Ascending aorta (tissue), 2 donors: ENCODE data around the gene VPS18. TPM values are rescaled to one million over a fixed set of nuclear protein-coding genes. Genes with fewer than 3 reads are reported as not detected.
A peak's percentile ranks its signal among the peaks of the same experiment; 100 is the strongest.

ENCODE experiments used
- DNase-seq, 2 donors: peaks; one replicate each; pipeline ENCODE4 v3.0.0-alpha.2; 2019; ENCODE audit warnings: low spot score in 2 of 2
- H3K27ac ChIP-seq, 2 donors: fragments of 200-600 bp; sonication (generic); one replicate each; pipeline ENCODE4 v1.5.1; 2016 to 2017; ENCODE audit warnings: mild to moderate bottlenecking in 1 of 2
- H3K27me3 ChIP-seq: fragments of 200-600 bp; sonication (generic); one replicate; pipeline ENCODE4 v1.5.1; 2017
- H3K36me3 ChIP-seq, 2 donors: fragments of 200-600 bp; sonication (generic); one replicate each; pipeline ENCODE4 v1.5.1; 2016
- H3K4me1 ChIP-seq, 2 donors: fragments of 200-600 bp; sonication (generic); one replicate each; pipeline ENCODE4 v1.5.1; 2016 to 2017; ENCODE audit warnings: mild to moderate bottlenecking in 1 of 2
- H3K4me3 ChIP-seq, 2 donors: fragments of 200-600 bp; sonication (generic); one replicate each; pipeline ENCODE4 v1.5.1; 2016 to 2017; ENCODE audit warnings: mild to moderate bottlenecking in 1 of 2
- H3K9me3 ChIP-seq, 2 donors: fragments of 200-600 bp; sonication (generic); one replicate each; pipeline ENCODE4 v1.5.1; 2016
- CTCF ChIP-seq, 3 experiments: fragments of 200-600 bp in 2 of 3; fragments of 450-650 bp in 1 of 3; sonication (generic) in 2 of 3; IDR thresholded peaks; one replicate each; pipeline ENCODE4 v1.5.1; 2016 to 2019; ENCODE audit warnings: antibody characterized with exemption in 3 of 3, mild to moderate bottlenecking in 1 of 3, moderate library complexity in 1 of 3
- intact Hi-C: fragments of 100-400 bp; cut with DNase I; formaldehyde crosslinking; loops from one replicate; pipeline ENCODE4 v1.15.1; 2023
- total RNA-seq: library from RNA; depleted of rRNA; stranded (reverse); fragments of >200 nt; gene quantifications from one replicate; pipeline ENCODE4 v1.1.0, GENCODE V29; 2016

The VPS18 gene
- total RNA-seq, 1 donor from 2014 or later: 51.8 TPM

GRCh38 chr15:40925863-40926658, 31.8 kb downstream of the VPS18 start:
- no peak overlapping the region for H3K27ac ChIP-seq
- intact Hi-C loops: no loop called here
- H3K36me3 ChIP-seq: no peaks in the 10 kb centered on the region
- H3K27me3 ChIP-seq: peaks cover 3% of the 10 kb centered on the region
- H3K4me1 ChIP-seq: peaks cover 28 to 43% of the 10 kb centered on the region in 2 donors
- peak overlapping the region; percentile 18 to 51 for H3K4me3 ChIP-seq
- DNase-seq: no peak
- TF ChIP-seq CTCF (IDR thresholded peaks at IDR 0.05): no peak
- H3K9me3 ChIP-seq: no peaks in the 10 kb centered on the region

- DNase-seq: no peak
- intact Hi-C loops: no loop called here
- Histone ChIP-seq H3K36me3 (no peaks in the 10 kb centered on the region), H3K4me1 (peaks cover 28 to 45% of the 10 kb centered on the region in 2 donors), H3K4me3 (peak overlapping the region in 1 of 2 donors; percentile 66), H3K27me3 (peaks cover 8% of the 10 kb centered on the region), H3K9me3 (no peaks in the 10 kb centered on the region), H3K27ac (no peak overlapping the region)
- no peak for TF ChIP-seq CTCF (IDR thresholded peaks at IDR 0.05)
Measured at GRCh38 chr15:40926659-40927494, 32.6 kb downstream of the VPS18 start.

- Histone ChIP-seq H3K36me3 (no peaks in the 10 kb centered on the region), H3K9me3 (no peaks in the 10 kb centered on the region), H3K4me1 (peaks cover 28 to 45% of the 10 kb centered on the region in 2 donors), H3K4me3 (peak overlapping the region; percentile 45 to 66), H3K27me3 (peaks cover 8% of the 10 kb centered on the region), H3K27ac (no peak overlapping the region)
- DNase-seq: no peak
- TF ChIP-seq CTCF (IDR thresholded peaks at IDR 0.05): no peak
- intact Hi-C loops: no loop called here
Measured at GRCh38 chr15:40927495-40927872, 33.2 kb downstream of the VPS18 start.

DNA sequence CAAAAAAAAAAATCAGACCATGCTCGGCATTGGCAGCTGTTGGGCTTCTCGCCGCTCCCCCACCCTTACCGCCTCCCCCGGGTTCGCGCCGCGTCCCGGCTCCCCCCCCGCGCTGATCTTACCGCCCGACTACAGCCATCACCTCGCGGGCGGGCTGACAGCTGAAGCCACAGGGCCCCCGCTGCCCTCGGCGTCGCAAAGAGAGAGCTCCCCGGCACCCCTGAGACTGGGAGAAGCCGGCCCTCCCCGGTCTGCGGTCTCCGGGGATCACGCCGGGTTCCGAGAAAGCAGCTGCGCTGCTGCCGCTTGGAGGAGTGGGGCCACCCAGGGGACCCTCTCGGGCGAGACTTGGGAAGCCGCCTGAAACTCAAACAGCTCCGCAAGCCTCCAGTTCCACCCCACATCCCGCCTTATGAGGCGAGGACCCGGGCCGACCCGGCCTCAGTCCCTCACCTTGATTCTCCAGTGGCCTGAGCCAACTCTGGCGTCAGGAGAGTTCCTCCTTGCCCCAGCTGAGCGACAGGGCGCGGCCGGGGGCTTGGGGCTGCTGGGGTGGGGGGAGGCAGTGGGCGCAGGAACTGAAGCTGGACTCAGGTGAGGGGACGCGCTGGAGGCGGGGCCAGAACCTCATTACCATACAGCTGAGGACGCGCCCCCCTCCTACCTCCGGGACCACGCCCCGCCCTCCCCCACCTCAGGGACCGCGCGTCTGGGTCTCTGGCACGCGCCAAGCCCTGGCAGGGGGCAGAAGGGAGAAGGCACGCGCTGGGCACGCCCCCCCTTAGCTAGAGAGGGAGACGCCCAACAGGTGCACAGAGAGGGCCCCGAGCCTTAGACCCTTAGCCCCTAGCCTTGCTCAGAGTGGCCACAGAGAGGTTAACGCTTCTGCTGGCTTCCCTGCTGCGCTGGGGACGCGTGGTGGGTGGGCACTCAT, 33.9 kb downstream of the VPS18 start:
- H3K36me3 ChIP-seq: no peaks in the 10 kb centered on the region
- TF ChIP-seq CTCF (IDR thresholded peaks at IDR 0.05): no peak
- H3K27me3 ChIP-seq: peaks cover 8% of the 10 kb centered on the region
- H3K4me1 ChIP-seq: peaks cover 28 to 45% of the 10 kb centered on the region in 2 donors
- H3K4me3 ChIP-seq: peak overlapping the region; percentile 45 to 66
- intact Hi-C loops: no loop called here
- no peak for DNase-seq
- no peak overlapping the region for H3K27ac ChIP-seq
- H3K9me3 ChIP-seq: no peaks in the 10 kb centered on the region
